HEK293 (cell line): ENCODE measurements around the gene GOLGA6L10.
"Not testable (repeated sequence)": the region's sequence is repeated elsewhere in the genome, so short reads cannot be mapped to it uniquely, and the experiment has no call there.

ENCODE experiments used
- CTCF ChIP-seq: fragments of 450-650 bp; formaldehyde crosslinking; IDR thresholded peaks from 2 replicates; pipeline ENCODE4 v1.5.1; 2016; ENCODE audit warnings: missing biosample characterization, missing genetic modification characterization
- REST ChIP-seq: fragments of 450-650 bp; formaldehyde crosslinking; IDR thresholded peaks from 2 replicates; pipeline ENCODE4 v1.5.1; 2016; ENCODE audit warnings: missing biosample characterization, missing genetic modification characterization
- YY1 ChIP-seq: fragments of 450-650 bp; formaldehyde crosslinking; IDR thresholded peaks from 2 replicates; pipeline ENCODE4 v1.5.1; 2018; ENCODE audit warnings: missing biosample characterization, missing genetic modification characterization
- ZBTB17 ChIP-seq: fragments of 450-650 bp; formaldehyde crosslinking; IDR thresholded peaks from 2 replicates; pipeline ENCODE4 v1.5.1; 2016; ENCODE audit warnings: missing biosample characterization, missing genetic modification characterization
- ZBTB20 ChIP-seq: fragments of 450-650 bp; formaldehyde crosslinking; IDR thresholded peaks from 2 replicates; pipeline ENCODE4 v1.5.1; 2016; ENCODE audit warnings: missing biosample characterization, missing genetic modification characterization
- ZBTB7A ChIP-seq: fragments of 450-650 bp; formaldehyde crosslinking; IDR thresholded peaks from 2 replicates; pipeline ENCODE4 v1.5.1; 2016; ENCODE audit warnings: low read depth, missing biosample characterization, missing genetic modification characterization
- ZNF146 ChIP-seq: fragments of 450-650 bp; formaldehyde crosslinking; IDR thresholded peaks from 2 replicates; pipeline ENCODE4 v1.5.1; 2016; ENCODE audit warnings: missing biosample characterization, missing genetic modification characterization
- ZNF280D ChIP-seq: fragments of 450-650 bp; formaldehyde crosslinking; IDR thresholded peaks from 2 replicates; pipeline ENCODE4 v1.5.1; 2016; ENCODE audit warnings: missing biosample characterization, missing genetic modification characterization
- ZNF596 ChIP-seq: fragments of 450-650 bp; IDR thresholded peaks from 2 replicates; pipeline ENCODE4 v1.5.0; 2018; ENCODE audit warnings: missing biosample characterization, mild to moderate bottlenecking, missing genetic modification characterization, moderate library complexity
- ZNF692 ChIP-seq: fragments of 450-650 bp; formaldehyde crosslinking; IDR thresholded peaks from 2 replicates; pipeline ENCODE4 v1.5.1; 2016; ENCODE audit warnings: missing biosample characterization, missing genetic modification characterization
- ZSCAN30 ChIP-seq: fragments of 450-650 bp; IDR thresholded peaks from 2 replicates; pipeline ENCODE4 v1.5.1; 2018; ENCODE audit warnings: missing biosample characterization, mild to moderate bottlenecking, missing genetic modification characterization, moderate library complexity
- TF ChIP-seq, protein P1 (sequence below): fragments of 450-650 bp; formaldehyde crosslinking; IDR thresholded peaks from 2 replicates; pipeline ENCODE4 v1.5.1; 2016; ENCODE audit warnings: missing biosample characterization, missing genetic modification characterization

- TF ChIP-seq, protein P1, sequence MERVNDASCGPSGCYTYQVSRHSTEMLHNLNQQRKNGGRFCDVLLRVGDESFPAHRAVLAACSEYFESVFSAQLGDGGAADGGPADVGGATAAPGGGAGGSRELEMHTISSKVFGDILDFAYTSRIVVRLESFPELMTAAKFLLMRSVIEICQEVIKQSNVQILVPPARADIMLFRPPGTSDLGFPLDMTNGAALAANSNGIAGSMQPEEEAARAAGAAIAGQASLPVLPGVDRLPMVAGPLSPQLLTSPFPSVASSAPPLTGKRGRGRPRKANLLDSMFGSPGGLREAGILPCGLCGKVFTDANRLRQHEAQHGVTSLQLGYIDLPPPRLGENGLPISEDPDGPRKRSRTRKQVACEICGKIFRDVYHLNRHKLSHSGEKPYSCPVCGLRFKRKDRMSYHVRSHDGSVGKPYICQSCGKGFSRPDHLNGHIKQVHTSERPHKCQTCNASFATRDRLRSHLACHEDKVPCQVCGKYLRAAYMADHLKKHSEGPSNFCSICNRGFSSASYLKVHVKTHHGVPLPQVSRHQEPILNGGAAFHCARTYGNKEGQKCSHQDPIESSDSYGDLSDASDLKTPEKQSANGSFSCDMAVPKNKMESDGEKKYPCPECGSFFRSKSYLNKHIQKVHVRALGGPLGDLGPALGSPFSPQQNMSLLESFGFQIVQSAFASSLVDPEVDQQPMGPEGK, result not testable (repeated sequence)
- not testable (repeated sequence) for TF ChIP-seq ZNF596 (tag by site-specific recombination); CTCF (tag by site-specific recombination); ZNF146 (tag by site-specific recombination); ZBTB7A; ZBTB17 (tag by site-specific recombination); ZNF280D (tag by site-specific recombination); ZBTB20; ZNF692 (tag by site-specific recombination); REST (tag by site-specific recombination); YY1 (tag by site-specific recombination); ZSCAN30 (tag by site-specific recombination)
Observed at GRCh38 chr15:82395788-82396187, 46.5 kb upstream of the GOLGA6L10 start.
